Measurements from ENCODE around the gene NOX3.

- no peak for TF ChIP-seq GABPA (IDR thresholded peaks at IDR 0.05; ENCODE audit: borderline replicate concordance, insufficient read depth, low read length)
- no peak for TF ChIP-seq CTCF (IDR thresholded peaks at IDR 0.05; ENCODE audit: control extremely low read depth in 1 of 3, insufficient read depth in 1 of 3, low read depth in 1 of 3, low read length in 3 of 3)
- TF ChIP-seq MAX (IDR thresholded peaks at IDR 0.05): no peak
- no peak for TF ChIP-seq POLR2A (IDR thresholded peaks at IDR 0.05; ENCODE audit: control extremely low read depth in 1 of 2, low read depth in 2 of 2, low read length in 2 of 2)
- no peak for TF ChIP-seq USF2 (IDR thresholded peaks at IDR 0.05; ENCODE audit: low read length)
- no peak for TF ChIP-seq SIN3A (conservative IDR thresholded peaks at IDR 0.05 in 1 of 2, IDR thresholded peaks at IDR 0.05 in 1 of 2; ENCODE audit: low read depth in 1 of 2, low read length in 2 of 2)
- TF ChIP-seq SP2 (IDR thresholded peaks at IDR 0.05; ENCODE audit: low read length): no peak
- TF ChIP-seq EZH2 (IDR thresholded peaks at IDR 0.05; ENCODE audit: low read depth, low read length, severe bottlenecking): no peak
- TF ChIP-seq JUN (IDR thresholded peaks at IDR 0.05; ENCODE audit: low read depth, low read length): no peak
- no peak for TF ChIP-seq POLR2AphosphoS5 (IDR thresholded peaks at IDR 0.05; ENCODE audit: low read depth, low read length)
Measured at GRCh38 chr6:155375801-155376200, 79.8 kb downstream of the NOX3 start.
